Heart left ventricle (tissue), 16 donors: Measurements from ENCODE around the gene FBXO44. TPM values are rescaled to one million over a fixed set of nuclear protein-coding genes. Genes with fewer than 3 reads are reported as not detected.

Experiments
- ATAC-seq, 4 donors: fragments of 200-7000 bp; cut with Tn5 transposase; one replicate each; pipeline ENCODE4 v1.9.1; 2020 to 2022; ENCODE audit warnings: moderate library complexity in 4 of 4, mild to moderate bottlenecking in 3 of 4, moderate number of reproducible peaks in 1 of 4
- DNase-seq, 5 donors: peaks; one replicate each; pipeline ENCODE4 v3.0.0-alpha.2; 2020
- H3K27ac ChIP-seq, 12 donors: fragments of 200-600 bp; sonication (generic) in 4 of 12; one replicate each; pipeline versions ENCODE4 v1.5.0 to v1.8.0; 2016 to 2022; ENCODE audit warnings: mild to moderate bottlenecking in 2 of 12
- H3K27me3 ChIP-seq, 9 donors: fragments of 200-600 bp; sonication (generic) in 2 of 9; one replicate each; pipeline versions ENCODE4 v1.5.1 to v1.8.0; 2016 to 2022; ENCODE audit warnings: mild to moderate bottlenecking in 3 of 9
- H3K36me3 ChIP-seq, 9 donors: fragments of 200-600 bp; sonication (generic) in 2 of 9; one replicate each; pipeline versions ENCODE4 v1.5.0 to v1.8.0; 2018 to 2022; ENCODE audit warnings: mild to moderate bottlenecking in 2 of 9
- H3K4me1 ChIP-seq, 12 donors: fragments of 200-600 bp; sonication (generic) in 4 of 12; one replicate each; pipeline versions ENCODE4 v1.5.0 to v1.8.0; 2016 to 2022; ENCODE audit warnings: mild to moderate bottlenecking in 3 of 12
- H3K4me3 ChIP-seq, 12 donors: fragments of 200-600 bp; sonication (generic) in 4 of 12; one replicate each; pipeline versions ENCODE4 v1.5.0 to v1.8.0; 2017 to 2022; ENCODE audit warnings: mild to moderate bottlenecking in 9 of 12, moderate library complexity in 4 of 12
- H3K9me3 ChIP-seq, 12 donors: fragments of 200-600 bp; sonication (generic) in 4 of 12; one replicate each; pipeline versions ENCODE4 v1.5.0 to v1.8.0; 2016 to 2022; ENCODE audit warnings: mild to moderate bottlenecking in 1 of 12
- POLR2A ChIP-seq, 2 donors: fragments of 450-650 bp; IDR thresholded peaks; one replicate each; pipeline ENCODE4 v1.6.1; 2017; ENCODE audit warnings: antibody characterized with exemption in 2 of 2, mild to moderate bottlenecking in 2 of 2, moderate library complexity in 2 of 2
- WGBS, 4 donors: extraction: QIAGEN DNeasy Blood & Tissue Kit in 2 of 4; methylation state at CpG; one replicate each; pipeline versions ENCODE4 v1.1.5 to v1.1.7; 2013 to 2018; 5-methylcytosine and 5-hydroxymethylcytosine counted together
- intact Hi-C, 10 donors: fragments of 100-400 bp; cut with DNase I; formaldehyde crosslinking; loops; one replicate each; pipeline versions ENCODE4 v1.11.1 to v1.14.2; 2022
- polyA plus RNA-seq, 2 donors: library from polyadenylated mRNA; stranded (reverse); fragments of 200-250 nt; gene quantifications; one replicate each; pipeline ENCODE4 v1.2.3, GENCODE V29; 2013
- total RNA-seq, 9 donors: library from RNA; depleted of rRNA in 2 of 9; stranded (reverse); fragments of >200 nt in 2 of 9; fragmentation: NEBNext Ultra II Directional in 3 of 9; extraction: Animal tissue kit (Norgen Biotek cat#: 25700) in 3 of 9; gene quantifications; one replicate each; pipeline versions ENCODE4 v1.1.0 to v1.2.4, GENCODE V29; 2016 to 2023
- TF ChIP-seq, protein P1 (sequence below), 12 donors: fragments of 200-600 bp; sonication (generic) in 4 of 12; IDR thresholded peaks; one replicate each; pipeline versions ENCODE4 v1.5.0 to v1.8.0; 2018 to 2022; ENCODE audit warnings: antibody characterized with exemption in 12 of 12, mild to moderate bottlenecking in 5 of 12
- donor health status: ischemic (EF 13 %, LVEDD 7.1; RV severe dilation, severe dysfunction).
- donor health status: healthy with polysubstance abuse.
- donor health status: DM: no; HTN: yes; CAD: no.
- donor health status: DM: no; HTN: no; CAD: no.
- donor health status: ischemic (EF 25% LVEDD 6.9; RV normal size, moderate dysfunction).
- donor health status: ischemic (EF 25% LVEDD 5.7; RV mildly dilated, moderate dysfunction).
- donor health status: healthy.
- donor health status: DM: yes; HTN: yes; CAD: no.
- donor health status: ischemic (EF 35%, LVEDD 5.7; RV mildly dilated, moderate dysfunction).
- donor health status: nonischemic (EF 11% LVEDD 7.7; RV severe dilation, severe dysfunction).
- donor health status: DM: yes; HTN: yes; CAD: no.
- donor health status: PGD.
- donor health status: ischemic (EF 29% LVEDD 5.4; RV normal size, mild dysfunction).
- donor health status: nonischemic (EF 23%, LVEDD 6.1; RV moderate dilation, normal function).

The FBXO44 gene
- total and polyA plus RNA-seq, 11 donors = 9.8 to 19.1 (median 15.8) TPM

DNA sequence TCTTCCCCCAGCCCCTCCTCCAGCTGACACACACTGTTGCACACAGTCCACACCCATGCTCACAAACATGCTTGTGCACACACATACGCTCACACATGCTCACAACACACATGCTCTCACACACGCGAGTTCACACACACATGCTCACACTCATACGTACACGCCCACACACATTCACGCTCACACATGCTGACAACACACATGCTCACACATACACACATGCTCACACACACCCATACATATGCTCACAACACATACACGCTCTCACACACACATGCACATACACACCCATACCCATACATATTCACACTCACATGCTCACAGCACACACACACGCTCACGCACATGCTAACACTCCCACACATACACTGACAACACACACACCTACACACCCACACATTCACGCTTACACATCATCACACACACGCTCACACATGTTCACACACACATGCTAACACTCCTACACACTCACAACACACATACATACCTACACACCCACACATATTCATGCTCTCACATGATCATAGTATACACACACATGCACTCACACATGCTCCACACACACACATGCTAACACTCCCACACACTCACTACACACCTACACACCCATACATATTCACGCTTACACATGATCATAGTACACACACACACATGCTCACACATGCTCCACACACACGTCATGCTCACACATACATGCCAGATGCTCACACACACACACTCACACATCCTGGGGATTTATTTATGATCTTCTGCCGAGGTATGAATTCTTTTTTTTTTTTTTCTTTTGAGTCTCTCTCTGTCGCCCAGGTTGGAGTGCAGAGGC is 47.5 kb downstream of the FBXO44 start:
- intact Hi-C loops = no loop called here
- Histone ChIP-seq H3K4me1 (peaks cover 0 to 16% (median 2%) of the 10 kb centered on the region in 12 donors), H3K4me3 (no peak overlapping the region), H3K9me3 (no peaks in the 10 kb centered on the region), H3K27me3 (peaks cover 6 to 59% (median 17%) of the 10 kb centered on the region in 9 donors), H3K36me3 (no peaks in the 10 kb centered on the region), H3K27ac (no peak overlapping the region)
- WGBS, 4 donors = 80 to 84% (median 83%) methylated on average over 15 of the region's 15 CpGs
- DNase-seq (no peak), ATAC-seq (no peak)
- TF ChIP-seq, protein P1, sequence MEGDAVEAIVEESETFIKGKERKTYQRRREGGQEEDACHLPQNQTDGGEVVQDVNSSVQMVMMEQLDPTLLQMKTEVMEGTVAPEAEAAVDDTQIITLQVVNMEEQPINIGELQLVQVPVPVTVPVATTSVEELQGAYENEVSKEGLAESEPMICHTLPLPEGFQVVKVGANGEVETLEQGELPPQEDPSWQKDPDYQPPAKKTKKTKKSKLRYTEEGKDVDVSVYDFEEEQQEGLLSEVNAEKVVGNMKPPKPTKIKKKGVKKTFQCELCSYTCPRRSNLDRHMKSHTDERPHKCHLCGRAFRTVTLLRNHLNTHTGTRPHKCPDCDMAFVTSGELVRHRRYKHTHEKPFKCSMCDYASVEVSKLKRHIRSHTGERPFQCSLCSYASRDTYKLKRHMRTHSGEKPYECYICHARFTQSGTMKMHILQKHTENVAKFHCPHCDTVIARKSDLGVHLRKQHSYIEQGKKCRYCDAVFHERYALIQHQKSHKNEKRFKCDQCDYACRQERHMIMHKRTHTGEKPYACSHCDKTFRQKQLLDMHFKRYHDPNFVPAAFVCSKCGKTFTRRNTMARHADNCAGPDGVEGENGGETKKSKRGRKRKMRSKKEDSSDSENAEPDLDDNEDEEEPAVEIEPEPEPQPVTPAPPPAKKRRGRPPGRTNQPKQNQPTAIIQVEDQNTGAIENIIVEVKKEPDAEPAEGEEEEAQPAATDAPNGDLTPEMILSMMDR (IDR thresholded peaks at IDR 0.05) = no peak
- no peak for TF ChIP-seq POLR2A (IDR thresholded peaks at IDR 0.05)

DNA sequence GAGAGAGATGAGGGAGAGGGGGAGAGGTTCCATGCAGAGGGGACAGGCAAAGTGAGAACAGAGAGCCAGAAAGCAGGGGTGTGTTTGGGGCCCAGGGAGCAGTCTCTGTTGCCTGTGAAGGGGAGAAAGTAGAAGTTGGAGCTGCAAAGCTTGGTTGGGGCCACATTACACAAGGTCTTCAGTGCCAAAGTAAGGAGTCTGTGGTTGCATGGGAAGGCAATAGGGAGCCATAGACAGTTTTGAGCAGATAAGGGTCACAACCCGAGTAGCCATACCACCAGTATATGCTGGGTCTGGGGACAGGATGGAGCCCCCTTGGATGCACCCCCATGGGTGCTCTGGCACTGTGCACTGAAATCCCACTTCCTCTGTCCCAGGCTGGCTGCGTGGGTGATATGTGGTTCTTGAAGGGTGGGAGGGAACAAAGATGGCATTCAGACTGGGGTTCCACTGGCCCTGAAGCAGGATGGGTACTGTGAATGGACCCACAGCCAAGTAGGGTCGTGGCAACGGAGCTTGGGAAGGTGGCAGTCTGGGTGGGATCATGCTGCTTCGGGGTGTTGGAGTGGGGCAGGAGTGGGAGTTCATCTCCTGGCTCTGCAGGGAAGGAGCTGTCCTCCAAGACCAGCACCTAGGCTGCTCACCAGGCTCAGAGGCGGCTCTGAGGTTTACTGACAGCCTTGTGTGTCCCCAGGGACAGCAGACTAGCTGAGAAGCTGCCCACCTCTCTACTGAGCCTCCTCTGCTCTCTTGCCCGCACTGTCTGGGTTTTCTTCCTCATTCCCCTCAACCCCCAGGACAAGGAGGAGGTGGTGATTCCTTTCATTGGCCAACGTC is 48.9 kb downstream of the FBXO44 start:
- Histone ChIP-seq H3K9me3 (no peaks in the 10 kb centered on the region), H3K27me3 (peaks cover 6 to 50% (median 17%) of the 10 kb centered on the region in 9 donors), H3K4me1 (peaks cover 0 to 29% (median 11%) of the 10 kb centered on the region in 12 donors), H3K27ac (no peak overlapping the region), H3K36me3 (no peaks in the 10 kb centered on the region), H3K4me3 (no peak overlapping the region)
- no peak for TF ChIP-seq POLR2A (IDR thresholded peaks at IDR 0.05)
- TF ChIP-seq, protein P1 (IDR thresholded peaks at IDR 0.05) = no peak
- no peak for DNase-seq
- intact Hi-C loops = no loop called here
- no peak for ATAC-seq
- 54 to 75% (median 66%) methylated on average over 8 of the region's 8 CpGs for WGBS, 4 donors

DNA sequence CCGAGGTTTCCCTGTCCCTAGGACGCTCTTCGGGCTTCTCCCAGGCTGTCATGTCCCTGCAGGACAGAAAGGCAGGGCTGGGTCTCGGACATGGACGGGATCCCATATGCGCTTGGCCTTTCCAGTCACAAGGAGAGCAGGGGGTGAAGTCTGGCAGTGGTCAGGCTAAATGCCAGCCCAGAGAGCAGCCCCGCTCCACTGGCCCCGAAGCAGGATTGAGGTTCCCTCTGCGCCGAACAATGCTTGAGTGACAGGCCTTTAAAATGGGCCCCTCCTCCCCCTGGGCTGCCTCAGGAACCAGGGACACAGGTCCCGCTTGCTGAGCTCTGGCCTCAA is 49.5 kb downstream of the FBXO44 start:
- no peak for TF ChIP-seq POLR2A (IDR thresholded peaks at IDR 0.05)
- TF ChIP-seq, protein P1 (IDR thresholded peaks at IDR 0.05) = no peak
- no peak for ATAC-seq
- 68 to 81% (median 70%) methylated on average over 8 to 11 of the region's 11 CpGs for WGBS, 4 donors
- H3K4me3 ChIP-seq = no peak overlapping the region
- intact Hi-C loops = no loop called here
- peaks cover 6 to 44% (median 17%) of the 10 kb centered on the region in 9 donors for H3K27me3 ChIP-seq
- H3K36me3 ChIP-seq = no peaks in the 10 kb centered on the region
- DNase-seq = no peak
- no peaks in the 10 kb centered on the region for H3K9me3 ChIP-seq
- H3K4me1 ChIP-seq = peaks cover 0 to 29% (median 11%) of the 10 kb centered on the region in 12 donors
- no peak overlapping the region for H3K27ac ChIP-seq
